Stimulated activated naive CD8-positive, alpha-beta T cell treated with anti-CD3 and anti-CD28 coated beads, Interleukin-15, amount 100 ng/mL, for 72 hours (primary cell): ENCODE data around the gene SPIN2A.
"Not testable (repeated sequence)": the region's sequence is repeated elsewhere in the genome, so short reads cannot be mapped to it uniquely, and the experiment has no call there.

Experiments
- ATAC-seq: fragments of 150-1000 bp; cut with Tn5 transposase; 2 replicates; pipeline ENCODE4 v1.10.0; 2021; ENCODE audit warnings: mild to moderate bottlenecking, moderate library complexity
- DNase-seq, 2 donors: peaks; one replicate each; pipeline ENCODE4 v3.0.0; 2021 to 2022
- H3K27ac Mint-ChIP-seq, 2 donors: one replicate each; pipeline ENCODE4 v1.8.0; 2022; ENCODE audit warnings: mild to moderate bottlenecking in 2 of 2, mixed read lengths in 2 of 2, moderate library complexity in 2 of 2
- H3K27me3 Mint-ChIP-seq: one replicate; pipeline ENCODE4 v1.8.0; 2022; ENCODE audit warnings: mixed read lengths
- H3K4me1 Mint-ChIP-seq: one replicate; pipeline ENCODE4 v1.8.0; 2022; ENCODE audit warnings: mild to moderate bottlenecking, mixed read lengths
- H3K4me3 Mint-ChIP-seq, 2 donors: one replicate each; pipeline ENCODE4 v1.8.0; 2022; ENCODE audit warnings: mild to moderate bottlenecking in 2 of 2, mixed read lengths in 2 of 2, moderate library complexity in 1 of 2
- H3K9me3 Mint-ChIP-seq, 2 donors: one replicate each; pipeline ENCODE4 v1.8.0; 2022; ENCODE audit warnings: mixed read lengths in 2 of 2

SPIN2A gene

DNA sequence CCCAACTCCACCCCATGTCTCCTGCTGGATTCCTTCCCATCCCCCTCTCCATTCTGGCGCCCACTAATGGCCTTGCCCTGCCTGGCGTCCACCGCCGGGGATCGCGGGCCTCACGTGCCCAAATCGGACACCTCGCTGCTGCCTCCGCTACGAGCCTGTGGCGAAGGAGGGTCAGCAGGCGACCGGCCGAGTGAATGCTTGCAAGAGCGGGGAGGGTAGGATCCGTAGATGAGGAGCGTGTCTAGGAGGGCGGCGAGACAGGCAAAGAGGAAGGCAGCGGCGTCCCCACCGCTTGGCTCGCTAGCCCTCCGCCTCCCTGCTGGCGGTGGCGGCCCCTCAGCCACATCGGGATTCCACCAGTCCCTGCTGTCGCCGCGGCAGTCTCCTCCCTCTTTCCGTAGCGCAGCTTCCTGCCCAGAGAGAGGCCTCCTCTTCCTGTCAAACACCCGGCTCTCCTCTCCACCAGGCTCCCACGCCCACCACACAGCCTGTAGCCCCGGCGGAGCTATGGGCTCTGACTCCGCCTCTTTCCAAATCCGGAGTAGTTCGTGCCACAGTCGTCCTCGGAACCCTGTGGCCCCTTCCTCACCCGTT, 15.9 kb downstream of the SPIN2A start, which contains the start of gene SPIN2B:
Gene SPIN2B, minus strand, starts transcription at position 387 of the 594 bp plus-strand sequence.
- peak within 1 kb of the TSS; percentile 87 to 93 for H3K27ac Mint-ChIP-seq
- H3K9me3 Mint-ChIP-seq, result no peaks in the 10 kb centered on the region
- H3K4me1 Mint-ChIP-seq, result no peaks in the 10 kb centered on the region
- ATAC-seq, result peak; percentile 100
- no peaks in the 10 kb centered on the region for H3K27me3 Mint-ChIP-seq
- peak within 1 kb of the TSS; percentile 89 to 91 for H3K4me3 Mint-ChIP-seq
- DNase-seq, result peak; percentile 70 to 85

DNA sequence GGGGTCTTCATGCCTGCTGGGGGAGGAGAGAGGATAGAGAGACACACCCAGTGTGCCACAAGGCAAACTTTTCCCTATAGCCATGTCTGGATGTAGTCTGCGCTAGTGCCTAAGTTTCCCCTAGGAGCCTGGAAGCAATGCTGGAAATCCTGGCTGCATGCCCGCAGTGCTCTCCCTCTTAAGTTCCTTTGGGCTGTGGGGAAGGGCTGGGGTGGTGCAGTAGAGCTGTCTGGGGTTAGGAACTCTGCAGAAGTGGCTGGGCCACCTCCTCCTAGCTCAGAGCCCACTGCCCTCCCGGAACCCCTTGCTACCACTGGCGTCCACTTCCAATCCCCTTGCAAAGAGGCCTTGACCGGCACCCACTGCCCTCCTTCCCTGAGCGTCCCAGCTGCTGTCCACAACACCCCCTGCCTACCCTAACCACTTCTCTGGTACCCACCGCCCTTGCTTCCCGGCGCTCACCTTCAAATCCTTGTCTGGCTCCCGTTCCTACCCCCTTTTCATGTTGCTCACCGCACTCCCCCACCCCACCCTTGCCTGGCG, 16.5 kb downstream of the SPIN2A start:
- peak in 1 of 2 donors; percentile 7 for DNase-seq
- H3K9me3 Mint-ChIP-seq, H3K27me3 Mint-ChIP-seq, ATAC-seq, H3K4me1 Mint-ChIP-seq: not testable (repeated sequence)
- peak overlapping the region; percentile 80 to 93 for H3K27ac Mint-ChIP-seq
- H3K4me3 Mint-ChIP-seq, result peak overlapping the region; percentile 89 to 91

DNA sequence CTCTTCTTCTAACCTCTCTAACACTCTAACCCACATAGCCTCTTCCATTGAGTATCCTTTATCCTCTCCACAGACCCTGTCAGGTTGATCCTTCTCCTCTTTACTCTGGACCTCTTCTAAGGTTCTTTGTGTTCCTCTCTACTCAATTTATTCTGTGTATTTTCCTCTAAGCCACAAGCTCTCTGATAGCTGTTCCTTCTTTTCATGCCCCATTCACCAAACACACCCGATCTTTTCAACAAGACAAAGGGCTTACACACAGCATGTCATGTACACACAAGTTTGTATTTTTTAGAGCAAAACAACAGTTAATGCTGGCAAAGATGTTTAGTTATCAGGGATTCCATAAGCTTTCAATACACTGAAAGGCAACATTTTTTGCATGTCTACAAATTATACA, 17.8 kb downstream of the SPIN2A start:
- no peak overlapping the region for H3K4me3 Mint-ChIP-seq
- H3K27ac Mint-ChIP-seq, result no peak overlapping the region
- DNase-seq, result no peak
- H3K4me1 Mint-ChIP-seq, result no peaks in the 10 kb centered on the region
- no peak for ATAC-seq
- no peaks in the 10 kb centered on the region for H3K9me3 Mint-ChIP-seq
- no peaks in the 10 kb centered on the region for H3K27me3 Mint-ChIP-seq

DNA sequence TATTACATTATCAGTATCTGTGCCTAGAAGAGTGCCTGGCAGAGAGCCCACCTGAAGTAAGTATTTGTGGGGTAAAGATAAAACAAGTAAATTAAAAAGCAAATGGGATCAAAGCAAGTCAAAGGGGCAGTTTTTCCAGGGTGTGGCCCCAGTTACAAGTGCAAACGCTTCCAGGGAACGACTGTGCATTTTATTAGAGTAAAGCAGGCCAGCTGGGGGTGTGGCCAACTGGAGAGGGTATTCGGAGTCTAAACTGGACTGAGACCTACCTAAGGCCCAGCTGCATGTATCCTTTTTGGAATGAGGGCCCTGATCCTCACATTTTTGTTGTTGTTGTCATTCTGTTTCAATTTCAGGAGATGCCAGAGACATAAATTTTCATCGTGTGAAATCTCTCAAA, 19.6 kb downstream of the SPIN2A start:
- not testable (repeated sequence) for H3K9me3 Mint-ChIP-seq, ATAC-seq, H3K27me3 Mint-ChIP-seq, H3K4me1 Mint-ChIP-seq, H3K4me3 Mint-ChIP-seq, DNase-seq, H3K27ac Mint-ChIP-seq

GRCh38 chrX:57104921-57105398, 32.2 kb downstream of the SPIN2A start:
- no peak overlapping the region for H3K4me3 Mint-ChIP-seq
- H3K9me3 Mint-ChIP-seq, result no peaks in the 10 kb centered on the region
- no peaks in the 10 kb centered on the region for H3K27me3 Mint-ChIP-seq

DNA sequence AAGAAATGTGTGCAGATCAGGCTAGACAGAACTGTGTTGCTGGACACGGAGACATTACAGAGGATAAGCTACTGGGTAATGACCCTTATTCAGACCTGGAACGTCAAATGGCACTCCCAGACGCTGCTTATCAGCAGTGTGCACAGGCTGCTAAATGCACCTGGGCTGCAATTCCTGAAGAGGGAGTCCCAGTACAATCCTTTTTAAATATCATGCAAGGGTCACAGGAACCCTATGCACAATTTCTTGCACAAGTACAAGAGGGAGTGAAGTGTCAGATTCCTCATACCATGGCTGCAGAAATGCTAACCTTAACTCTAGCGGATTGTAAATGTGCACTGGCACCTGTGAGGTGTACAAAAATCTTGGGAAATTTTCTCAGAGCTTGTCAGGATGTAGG, 32.8 kb downstream of the SPIN2A start:
- no peaks in the 10 kb centered on the region for H3K9me3 Mint-ChIP-seq
- no peak for DNase-seq
- no peak overlapping the region for H3K4me3 Mint-ChIP-seq
- no peak for ATAC-seq
- H3K4me1 Mint-ChIP-seq, result no peaks in the 10 kb centered on the region
- H3K27me3 Mint-ChIP-seq, result no peaks in the 10 kb centered on the region
- no peak overlapping the region for H3K27ac Mint-ChIP-seq

More at GRCh38 chrX:57104921-57105398, 32.2 kb downstream of the SPIN2A start:
- no peak for ATAC-seq
- no peak for DNase-seq
- Mint-ChIP-seq H3K27ac (no peak overlapping the region), H3K4me1 (no peaks in the 10 kb centered on the region)

DNA sequence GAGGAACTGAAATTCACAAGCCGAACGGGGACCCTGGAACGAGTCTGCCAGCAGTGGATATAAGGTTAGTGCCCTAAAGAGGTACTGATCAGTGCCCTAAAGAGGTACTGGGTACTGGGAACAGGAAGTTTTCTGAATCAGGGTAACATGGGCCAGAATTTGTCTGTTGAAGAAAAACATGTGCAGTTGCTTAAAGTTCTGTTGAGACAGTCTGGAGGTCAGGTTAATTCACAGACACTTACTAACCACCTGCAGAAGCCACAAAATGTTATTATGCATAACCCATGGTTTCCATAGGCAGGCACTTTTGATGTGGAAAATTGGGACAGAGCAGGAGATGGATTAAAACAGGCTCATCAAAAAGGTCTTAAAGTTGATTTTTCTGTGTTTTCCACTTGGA, 33.7 kb downstream of the SPIN2A start:
- ATAC-seq (no peak), DNase-seq (no peak)
- no peaks in the 10 kb centered on the region for H3K4me1 Mint-ChIP-seq
- no peaks in the 10 kb centered on the region for H3K27me3 Mint-ChIP-seq
- H3K9me3 Mint-ChIP-seq, result peaks cover 0 to 3% of the 10 kb centered on the region in 2 donors
- H3K4me3 Mint-ChIP-seq, result no peak overlapping the region
- H3K27ac Mint-ChIP-seq, result no peak overlapping the region

DNA sequence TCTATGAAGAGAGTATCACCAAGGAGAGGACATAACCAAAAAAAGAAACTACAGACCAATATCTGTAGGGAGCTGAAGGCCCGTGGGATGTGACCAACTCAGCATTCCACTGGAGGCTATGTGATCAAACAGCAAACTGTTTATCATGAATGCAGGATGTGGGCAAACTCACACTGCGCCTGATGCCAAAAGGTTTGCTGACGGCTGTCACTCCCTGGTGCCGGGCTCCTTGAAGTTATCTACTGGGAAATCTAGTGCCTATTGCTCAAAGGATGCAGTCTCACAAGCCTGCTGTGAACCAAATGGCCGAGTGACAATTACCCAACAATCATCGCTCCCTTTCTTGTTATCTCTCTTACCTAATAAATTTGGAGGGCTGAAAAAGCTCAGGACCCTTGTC, 34.3 kb downstream of the SPIN2A start:
- not testable (repeated sequence) for DNase-seq, H3K4me3 Mint-ChIP-seq, H3K27me3 Mint-ChIP-seq, H3K9me3 Mint-ChIP-seq, H3K27ac Mint-ChIP-seq, ATAC-seq, H3K4me1 Mint-ChIP-seq
